ENCODE measurements around the gene PRELID2. TPM values are rescaled to one million over a fixed set of nuclear protein-coding genes. Genes with fewer than 3 reads are reported as not detected.

Gene PRELID2
- total RNA-seq, 4 donors from 2014 or later = 6.5 to 24.1 (median 12.7) TPM

DNA sequence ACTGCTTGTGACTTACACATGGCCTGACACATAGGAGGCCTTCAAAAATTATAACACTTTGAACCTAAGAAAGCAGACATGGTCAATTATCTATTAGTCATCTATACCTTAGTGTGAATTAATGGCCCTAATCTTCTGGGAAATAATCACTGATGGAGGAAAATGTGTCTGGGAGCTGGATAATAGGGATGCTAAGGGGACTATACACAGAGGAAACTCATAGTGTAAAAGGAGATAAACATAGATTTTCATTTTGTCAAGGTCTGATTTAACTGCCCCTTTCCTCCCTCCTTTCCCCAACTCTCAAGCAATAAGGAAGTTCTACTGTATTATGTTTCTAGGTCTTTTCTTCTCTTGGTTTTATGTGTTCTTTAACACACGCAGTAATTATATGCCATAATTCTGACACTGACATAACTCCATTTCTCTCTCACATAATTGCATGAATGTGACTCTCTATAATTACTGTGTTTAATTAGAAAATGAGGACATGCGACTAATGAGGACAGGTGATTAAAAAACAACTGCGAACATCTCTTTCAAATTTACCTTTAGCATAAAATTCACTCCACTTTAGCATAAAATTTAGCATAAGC is 18.7 kb upstream of the PRELID2 start:
- DNase-seq (ENCODE audit: low spot score) (no peak), ATAC-seq (ENCODE audit: low FRiP score) (no peak)
- TF ChIP-seq CTCF (IDR thresholded peaks at IDR 0.05) = no peak

- no peak for ATAC-seq (ENCODE audit: low FRiP score)
- TF ChIP-seq CTCF (IDR thresholded peaks at IDR 0.05) = no peak
Observed at GRCh38 chr5:145852990-145853389, 17.8 kb upstream of the PRELID2 start.

GRCh38 chr5:145848854-145849253 is 13.7 kb upstream of the PRELID2 start:
- ATAC-seq (ENCODE audit: low FRiP score) (no peak), DNase-seq (ENCODE audit: low spot score) (no peak)
- TF ChIP-seq CTCF (IDR thresholded peaks at IDR 0.05) = no peak

More at GRCh38 chr5:145852990-145853389, 17.8 kb upstream of the PRELID2 start:
- DNase-seq (ENCODE audit: low spot score) = no peak

DNA sequence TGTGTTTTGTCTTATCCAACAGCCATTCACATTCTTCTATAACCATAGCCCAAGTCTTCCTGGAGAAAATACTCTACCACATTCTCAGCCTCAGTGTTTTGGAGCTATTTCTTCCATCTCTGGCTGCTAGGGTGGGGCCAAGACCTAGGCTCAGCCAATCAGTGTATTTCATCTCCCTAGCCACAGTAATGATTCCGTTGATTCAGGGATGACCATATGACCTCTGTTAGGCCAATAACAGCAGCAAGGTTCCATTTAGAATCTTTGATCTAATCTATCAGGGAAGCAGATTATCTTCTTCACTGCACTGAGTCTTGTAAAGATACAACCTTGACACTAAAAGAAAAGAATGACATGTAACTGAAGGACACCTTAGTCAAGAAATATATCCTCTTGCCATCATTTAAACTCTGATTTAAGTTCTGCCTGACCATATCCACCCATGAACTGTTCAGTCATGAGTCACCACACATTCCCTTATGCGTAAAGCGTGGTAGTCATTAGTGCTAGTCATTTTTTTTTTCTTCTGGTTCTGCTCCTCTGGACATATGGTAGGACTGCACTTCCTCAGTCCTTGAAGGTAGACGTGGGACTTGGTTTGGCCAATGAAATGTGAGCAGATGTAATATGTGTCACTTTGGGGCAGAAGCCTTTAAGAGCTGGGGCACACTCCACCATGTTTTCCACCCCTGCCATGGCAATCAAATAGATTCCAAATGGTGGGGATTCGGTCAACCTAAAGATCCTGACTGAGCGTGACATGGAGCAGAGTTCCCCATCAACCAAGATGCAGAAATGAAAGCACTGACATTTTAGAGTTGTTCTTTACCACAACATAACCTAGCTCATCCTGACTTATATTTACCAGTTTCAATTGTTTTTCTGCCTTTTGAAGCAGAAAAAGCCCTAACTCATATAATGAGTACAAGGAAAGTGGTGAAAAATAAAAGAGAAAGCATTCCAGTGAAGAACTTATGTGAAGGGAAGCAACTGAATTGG is 12.7 kb upstream of the PRELID2 start:
- TF ChIP-seq CTCF (IDR thresholded peaks at IDR 0.05) = no peak
- ATAC-seq (ENCODE audit: low FRiP score) = no peak
- DNase-seq (ENCODE audit: low spot score) = no peak

GRCh38 chr5:145846081-145846480 is 10.9 kb upstream of the PRELID2 start:
- no peak for DNase-seq (ENCODE audit: low spot score)

DNA sequence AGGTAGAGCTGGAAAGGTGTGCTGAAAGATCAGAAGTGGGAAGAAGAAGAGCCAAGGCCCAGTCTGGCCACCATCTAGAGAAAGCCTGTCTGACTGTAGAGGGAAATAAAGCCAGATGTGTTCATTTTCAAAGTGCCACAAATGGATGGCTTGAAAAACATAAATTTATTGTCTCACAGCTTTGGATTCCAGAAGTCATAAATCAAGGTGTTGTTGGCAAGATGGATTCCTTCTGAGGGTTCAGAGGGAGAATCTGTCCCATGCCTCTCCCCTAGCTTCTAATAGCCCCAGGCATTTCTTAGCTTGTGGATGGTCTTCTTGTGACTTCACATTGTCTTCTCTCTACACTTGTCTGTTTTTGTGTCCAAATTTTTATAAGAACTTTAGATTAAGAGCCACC is 6.2 kb upstream of the PRELID2 start:
- no peak for TF ChIP-seq CTCF (IDR thresholded peaks at IDR 0.05)
- DNase-seq (ENCODE audit: low spot score) = no peak
- ATAC-seq (ENCODE audit: low FRiP score) = no peak

More at GRCh38 chr5:145846081-145846480, 10.9 kb upstream of the PRELID2 start:
- ATAC-seq (ENCODE audit: low FRiP score) = no peak
- no peak for TF ChIP-seq CTCF (IDR thresholded peaks at IDR 0.05)
